Suppressor macrophage (primary cell): Measurements from ENCODE around the gene ADIRF.
"Not testable (repeated sequence)": the region's sequence is repeated elsewhere in the genome, so short reads cannot be mapped to it uniquely, and the experiment has no call there.

Experiments used
- DNase-seq, 4 experiments: peaks; one replicate each; pipeline ENCODE4 v3.0.0-alpha.2; 2020 to 2022

ADIRF gene

DNA sequence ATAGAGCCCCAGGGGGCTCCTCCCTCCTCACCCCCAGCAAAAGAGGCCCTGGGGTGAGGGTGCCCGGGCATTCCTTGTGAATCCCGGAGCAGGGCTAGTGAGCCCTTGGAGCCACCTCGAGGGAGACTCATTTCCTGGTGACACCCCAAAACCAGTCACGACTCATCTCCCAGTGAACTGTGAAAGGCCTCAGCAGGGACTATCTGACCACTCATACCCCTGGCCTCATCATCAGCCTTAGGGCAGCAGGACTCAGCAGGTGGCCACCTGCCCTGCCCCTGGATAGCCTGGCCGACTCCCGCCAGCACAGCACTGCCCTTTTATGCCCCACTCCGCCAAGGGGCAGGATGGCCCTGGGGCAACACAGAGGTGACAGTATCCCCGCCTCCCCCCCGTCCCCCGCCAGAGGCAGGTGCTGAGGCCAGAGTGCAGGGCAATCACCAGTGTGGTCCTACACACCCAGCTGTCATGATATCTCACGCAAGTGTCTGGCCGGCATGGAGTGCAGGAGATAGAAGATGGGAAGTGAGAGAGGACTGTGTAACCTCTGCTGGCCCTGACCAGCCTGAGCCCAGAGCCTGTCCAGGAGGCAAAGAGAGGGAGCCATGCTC, 6.7 kb upstream of the ADIRF start:
- no peak for DNase-seq

DNA sequence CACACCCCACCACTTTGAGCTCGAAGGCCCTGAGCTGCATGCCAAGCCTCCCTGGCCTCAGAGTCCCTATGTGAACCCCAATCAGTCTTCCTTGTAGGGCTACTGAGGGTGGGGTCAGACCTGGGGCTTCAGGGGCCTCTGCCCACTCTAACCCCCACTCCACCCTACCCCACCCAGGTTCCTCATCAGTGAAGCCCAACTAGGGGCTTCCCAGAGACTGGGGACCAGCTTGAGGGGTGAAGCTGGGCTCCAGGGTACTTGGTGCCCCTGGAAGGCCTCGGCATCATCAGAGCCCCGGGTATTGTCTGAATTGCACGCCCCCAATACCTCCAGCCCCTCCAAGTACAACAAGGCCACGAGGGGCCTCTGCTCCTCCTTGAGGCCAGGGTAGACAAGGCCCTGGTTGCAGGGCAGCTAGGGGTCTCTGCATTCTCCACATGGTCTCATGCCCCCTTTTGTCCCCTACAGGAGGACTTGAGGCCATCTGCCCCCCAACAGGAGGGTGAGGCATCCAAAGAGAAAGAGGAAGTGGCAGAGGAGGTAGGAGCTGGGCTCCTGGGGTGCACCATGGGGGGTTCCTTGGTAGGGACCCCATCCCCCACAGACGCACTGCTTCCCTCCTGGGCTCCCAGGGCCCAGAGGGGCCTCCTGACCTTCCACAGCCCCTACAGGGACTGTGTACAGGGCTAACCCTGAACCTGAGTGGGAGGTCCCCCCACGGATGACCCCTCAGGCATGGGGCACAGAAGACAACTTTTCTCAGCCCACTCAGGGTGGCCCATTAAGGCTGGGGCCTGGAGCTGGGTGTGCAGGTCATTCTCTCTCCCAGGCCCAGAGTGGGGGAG, 5.9 kb upstream of the ADIRF start:
- no peak for DNase-seq

DNA sequence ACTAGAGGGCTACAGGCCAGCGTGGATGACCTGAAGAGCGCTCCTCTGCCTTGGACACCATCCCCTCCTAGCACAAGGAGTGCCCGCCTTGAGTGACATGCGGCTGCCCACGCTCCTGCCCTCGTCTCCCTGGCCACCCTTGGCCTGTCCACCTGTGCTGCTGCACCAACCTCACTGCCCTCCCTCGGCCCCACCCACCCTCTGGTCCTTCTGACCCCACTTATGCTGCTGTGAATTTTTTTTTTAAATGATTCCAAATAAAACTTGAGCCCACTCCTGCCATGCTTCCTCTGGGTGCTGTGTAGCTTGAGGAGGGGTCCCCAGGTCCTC, 5.3 kb upstream of the ADIRF start:
- DNase-seq = no peak

DNA sequence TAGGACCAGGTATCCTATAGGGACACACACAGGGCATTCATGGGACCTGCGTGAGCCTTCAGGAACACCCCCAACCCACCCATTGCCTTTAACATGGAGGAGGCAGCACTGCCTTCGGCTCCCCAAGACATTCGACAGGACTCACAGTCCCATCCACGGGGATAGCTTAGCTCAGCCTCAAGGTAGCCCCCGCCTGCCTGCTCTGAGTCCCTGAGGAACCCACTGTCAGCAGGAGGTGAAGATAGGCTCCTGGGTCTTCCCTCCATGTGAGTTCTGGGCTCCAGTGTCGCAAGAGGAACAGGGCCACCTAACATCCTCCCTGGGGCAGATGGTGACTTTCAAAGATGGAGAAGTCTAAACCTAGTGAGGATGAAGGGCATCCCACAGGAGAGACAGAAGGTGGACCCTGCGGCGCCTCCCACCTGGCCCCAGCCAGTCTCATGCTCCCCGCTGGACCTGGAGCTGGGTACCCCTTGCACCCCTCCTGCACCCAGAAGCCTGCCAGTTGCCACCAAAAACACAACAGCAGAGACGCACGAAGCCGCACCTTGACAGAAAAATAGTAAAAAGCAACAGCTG, 4.9 kb upstream of the ADIRF start:
- no peak for DNase-seq

DNA sequence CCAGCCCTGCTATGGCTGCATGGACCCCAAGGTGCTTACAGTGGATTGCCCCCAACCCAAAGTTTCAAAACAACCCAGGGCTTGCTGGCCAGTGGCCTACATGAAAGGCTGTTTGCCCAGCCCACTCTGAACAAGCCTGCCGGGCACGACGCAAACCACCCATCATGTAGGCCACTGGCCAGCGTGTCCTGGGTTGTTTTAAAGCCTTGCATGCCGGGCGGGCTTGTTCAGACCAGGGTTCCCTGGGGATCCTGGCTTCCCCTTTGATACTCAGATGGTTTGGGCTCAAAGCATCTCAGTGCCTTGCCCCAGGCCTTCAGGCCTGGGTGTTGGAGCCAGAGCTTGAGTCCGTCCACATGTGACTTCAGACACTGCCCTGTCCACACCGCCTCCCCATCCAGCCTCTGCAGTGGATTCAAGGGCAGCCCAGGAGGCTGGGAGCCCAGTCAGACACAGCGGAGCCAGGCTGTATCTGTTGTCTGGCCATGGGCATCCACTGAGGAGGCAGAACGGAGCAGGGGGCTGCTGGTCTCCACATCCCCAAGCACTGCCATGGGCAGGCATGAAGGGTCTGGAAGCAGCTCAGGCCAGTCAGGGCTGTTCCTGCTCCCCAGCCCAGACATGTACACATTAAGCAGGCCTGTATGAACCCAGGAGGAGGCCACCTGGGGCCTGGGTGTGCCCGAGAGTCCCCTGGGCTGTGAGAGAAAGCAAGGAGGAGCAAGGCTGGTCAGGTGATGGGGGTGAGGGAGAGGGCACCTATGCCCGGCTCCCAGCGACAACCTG, 4.0 kb upstream of the ADIRF start:
- DNase-seq = no peak

DNA sequence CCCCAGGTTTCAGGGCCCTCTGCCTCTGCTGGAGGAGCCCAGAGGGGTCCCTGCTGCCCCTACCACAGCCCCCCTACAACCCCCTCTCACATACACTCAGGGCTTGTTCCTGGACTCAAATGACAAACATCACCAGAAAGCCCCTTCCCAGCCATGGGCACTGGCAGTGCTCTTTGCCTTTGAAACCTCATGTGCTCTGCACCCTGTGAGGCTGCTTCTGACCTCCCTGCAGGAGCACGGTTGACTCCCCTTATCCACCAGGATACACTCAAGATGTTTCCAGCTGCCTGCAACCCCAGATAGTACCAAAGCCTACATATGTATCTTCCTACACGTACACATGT, 3.5 kb upstream of the ADIRF start:
- no peak for DNase-seq

DNA sequence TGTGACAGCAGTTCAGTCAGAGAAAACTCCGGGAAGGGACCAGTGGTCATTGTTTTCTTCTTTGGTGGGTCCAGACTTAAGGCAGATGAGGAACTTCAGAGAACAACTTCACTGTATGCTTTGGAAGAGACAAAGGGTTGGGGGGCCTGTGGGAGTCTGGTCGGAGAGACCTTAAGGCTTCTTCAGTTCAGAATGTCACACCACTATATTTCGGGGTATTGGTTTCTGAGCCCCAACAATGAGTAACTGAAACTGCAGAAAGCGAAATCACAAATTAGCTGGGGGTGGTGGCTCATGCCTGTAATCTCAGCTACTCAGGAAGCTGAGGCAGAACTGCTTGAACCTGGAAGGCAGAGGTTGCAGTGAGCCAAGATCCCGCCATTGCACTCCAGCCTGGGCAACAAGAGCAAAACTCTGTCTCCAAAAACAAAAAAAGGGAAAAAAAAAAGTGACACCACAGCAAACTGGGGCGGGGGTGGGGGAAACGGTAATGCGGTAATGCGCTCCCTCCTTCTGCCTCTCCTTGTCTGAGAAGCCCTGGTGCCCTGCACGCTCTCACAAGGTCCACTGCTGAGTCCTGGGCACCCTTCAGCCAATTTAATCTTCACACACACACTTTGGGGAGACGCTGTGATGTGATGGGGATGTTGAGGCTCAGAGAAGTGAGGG, 2.2 kb upstream of the ADIRF start:
- DNase-seq = no peak

DNA sequence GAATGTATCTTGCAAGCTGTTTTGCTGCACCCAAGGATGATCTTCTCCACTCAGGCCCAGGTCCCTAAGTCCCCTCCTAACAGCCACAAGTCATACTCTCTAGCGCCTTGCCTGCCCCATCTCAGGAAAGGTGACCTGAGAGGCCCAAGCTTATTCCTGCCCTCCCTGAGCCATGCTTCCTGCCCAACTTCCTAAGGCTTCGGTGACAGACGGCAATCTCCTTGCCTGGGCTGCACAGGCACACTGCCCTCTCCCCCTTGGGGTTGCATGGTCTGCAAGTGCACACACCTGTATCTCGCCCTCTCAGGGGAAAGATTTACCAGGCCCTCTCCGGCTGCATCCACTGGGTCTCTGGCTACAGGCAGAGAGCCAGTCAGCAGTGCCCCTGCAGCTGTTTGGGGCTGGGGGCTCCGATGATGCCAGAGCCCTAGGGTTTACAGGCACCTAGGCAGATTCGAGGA, 771 bp upstream of the ADIRF start:
- no peak for DNase-seq

DNA sequence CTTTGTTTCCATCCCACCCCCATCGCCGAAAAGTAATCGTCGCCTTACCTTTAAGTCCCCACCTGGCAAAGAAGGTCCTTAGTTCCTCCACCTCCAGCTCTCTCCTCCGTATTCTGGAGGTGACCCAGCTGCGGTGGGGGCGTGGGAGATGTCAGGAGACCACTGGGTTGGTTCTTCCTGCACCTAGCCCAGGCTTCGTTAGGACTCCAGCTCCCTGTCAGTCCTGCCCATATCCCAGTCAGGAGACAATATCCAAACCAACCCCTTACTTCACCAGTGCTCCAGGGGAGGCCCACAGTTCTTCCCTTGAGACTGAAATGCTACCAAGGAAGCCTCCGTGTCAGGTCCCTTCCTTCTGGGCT, 693 bp downstream of the ADIRF start:
- no peak for DNase-seq

DNA sequence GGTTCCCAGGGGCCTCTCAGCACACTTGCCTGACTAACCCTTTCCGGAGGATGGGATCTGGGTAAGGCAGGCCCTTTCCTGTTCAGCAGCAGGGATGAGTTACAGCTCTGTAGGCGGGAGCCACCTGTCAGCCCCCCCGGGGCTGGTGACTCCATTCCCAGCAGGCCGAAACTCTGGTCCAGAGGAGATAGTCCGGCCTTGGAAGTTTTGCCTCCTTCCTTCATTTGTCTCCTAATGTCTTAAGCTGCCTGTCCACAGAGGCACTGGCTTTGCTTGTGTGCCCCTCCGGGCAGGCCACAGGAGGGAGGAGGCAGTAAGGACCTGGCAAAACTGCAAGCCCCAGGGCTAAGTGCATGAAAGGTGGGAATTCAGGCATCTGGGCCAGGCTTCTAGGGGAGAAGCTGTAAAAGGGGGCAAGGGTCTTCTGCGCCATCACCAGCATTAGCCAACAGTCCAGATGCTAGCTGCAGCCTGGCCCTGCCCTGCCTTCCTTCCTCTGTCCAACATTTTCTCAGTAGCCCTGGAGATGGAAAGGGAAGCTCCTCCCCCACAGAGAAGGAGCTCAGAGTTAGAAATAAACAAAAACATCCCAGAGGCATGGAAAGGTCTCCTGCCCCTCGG, 1.2 kb downstream of the ADIRF start:
- DNase-seq = peak in 3 of 4 experiments; percentile 43 to 53 (median 46)

DNA sequence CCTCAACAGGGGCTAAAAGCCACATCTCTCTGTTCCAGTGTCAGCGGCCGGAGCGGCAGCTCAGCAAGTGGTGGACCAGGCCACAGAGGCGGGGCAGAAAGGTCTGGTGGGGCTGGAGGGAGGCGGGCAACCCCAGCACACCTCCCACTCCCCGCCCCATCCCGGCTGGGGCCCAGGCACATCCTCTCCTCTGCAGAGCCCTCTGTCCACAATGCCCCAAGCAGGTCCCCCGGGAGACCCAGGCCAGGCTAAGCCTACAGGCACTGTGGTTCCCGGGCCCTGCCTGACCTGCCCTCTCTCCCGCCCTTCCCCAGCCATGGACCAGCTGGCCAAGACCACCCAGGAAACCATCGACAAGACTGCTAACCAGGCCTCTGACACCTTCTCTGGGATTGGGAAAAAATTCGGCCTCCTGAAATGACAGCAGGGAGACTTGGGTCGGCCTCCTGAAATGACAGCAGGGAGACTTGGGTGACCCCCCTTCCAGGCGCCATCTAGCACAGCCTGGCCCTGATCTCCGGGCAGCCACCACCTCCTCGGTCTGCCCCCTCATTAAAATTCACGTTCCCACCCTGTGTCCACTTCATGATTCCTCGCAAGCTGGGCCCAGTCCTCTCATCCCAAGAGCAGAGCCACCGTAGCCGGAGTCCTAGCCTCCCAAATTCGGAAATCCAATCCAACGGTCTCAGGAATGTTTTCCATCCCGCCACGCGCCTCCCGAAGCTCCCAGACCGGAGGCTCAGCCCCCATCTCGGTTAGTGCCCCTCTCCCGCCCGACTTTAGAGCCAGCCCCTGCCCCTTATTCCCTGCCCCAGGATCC, 2.1 kb downstream of the ADIRF start:
- DNase-seq = peak in 3 of 4 experiments; percentile 31 to 60 (median 35)

DNA sequence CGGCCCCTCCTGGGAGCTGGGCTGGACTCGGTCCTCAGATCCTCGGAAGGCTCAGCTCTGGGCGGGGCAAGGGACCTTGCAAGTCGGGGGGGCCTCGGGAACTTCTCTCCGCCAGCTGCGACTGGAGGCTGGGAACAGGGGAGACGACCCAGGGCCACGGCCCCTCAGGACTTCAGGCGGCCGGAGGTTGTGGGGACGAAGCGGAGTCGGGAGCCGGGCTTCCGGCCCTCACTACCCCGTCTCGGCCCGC, 2.6 kb downstream of the ADIRF start:
- DNase-seq = no peak

DNA sequence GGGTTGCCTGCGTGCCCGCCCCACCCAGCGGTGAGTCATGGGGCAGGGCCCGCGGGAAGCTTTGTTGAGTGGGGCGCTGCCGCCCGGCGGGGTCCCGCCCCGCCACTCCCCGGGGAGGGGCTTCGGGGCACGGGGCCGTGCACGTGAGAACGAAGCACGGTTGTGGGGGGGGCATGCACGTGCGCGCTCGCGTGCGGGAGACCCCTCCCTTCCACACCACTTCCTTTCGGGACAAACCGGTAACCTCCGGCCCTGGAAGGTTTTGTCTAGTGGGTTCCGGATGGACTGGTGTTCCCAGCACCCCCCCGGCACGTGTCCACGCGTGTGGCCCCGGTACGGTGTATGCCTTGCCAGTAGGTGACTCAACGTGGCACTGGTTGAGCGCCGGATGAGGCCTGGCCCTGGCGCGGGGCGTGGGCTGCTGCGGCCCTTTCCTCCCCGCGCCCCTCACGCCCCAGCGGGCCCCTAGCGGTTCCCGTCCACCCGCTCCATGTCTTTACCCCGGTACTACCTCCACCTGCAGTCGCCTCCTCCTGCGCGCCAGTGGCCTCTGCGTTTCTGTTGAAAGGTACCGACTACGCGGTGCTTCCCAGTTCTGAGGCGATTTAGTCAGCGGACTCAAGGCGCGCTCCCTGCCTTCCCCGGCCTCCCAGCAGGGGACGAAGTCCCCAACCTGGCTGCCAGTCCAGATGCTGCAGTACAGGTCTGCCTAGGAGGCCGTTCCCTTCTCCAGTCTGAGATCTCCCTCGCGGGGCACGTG, 3.1 kb downstream of the ADIRF start:
- peak; percentile 89 to 96 (median 94) for DNase-seq

DNA sequence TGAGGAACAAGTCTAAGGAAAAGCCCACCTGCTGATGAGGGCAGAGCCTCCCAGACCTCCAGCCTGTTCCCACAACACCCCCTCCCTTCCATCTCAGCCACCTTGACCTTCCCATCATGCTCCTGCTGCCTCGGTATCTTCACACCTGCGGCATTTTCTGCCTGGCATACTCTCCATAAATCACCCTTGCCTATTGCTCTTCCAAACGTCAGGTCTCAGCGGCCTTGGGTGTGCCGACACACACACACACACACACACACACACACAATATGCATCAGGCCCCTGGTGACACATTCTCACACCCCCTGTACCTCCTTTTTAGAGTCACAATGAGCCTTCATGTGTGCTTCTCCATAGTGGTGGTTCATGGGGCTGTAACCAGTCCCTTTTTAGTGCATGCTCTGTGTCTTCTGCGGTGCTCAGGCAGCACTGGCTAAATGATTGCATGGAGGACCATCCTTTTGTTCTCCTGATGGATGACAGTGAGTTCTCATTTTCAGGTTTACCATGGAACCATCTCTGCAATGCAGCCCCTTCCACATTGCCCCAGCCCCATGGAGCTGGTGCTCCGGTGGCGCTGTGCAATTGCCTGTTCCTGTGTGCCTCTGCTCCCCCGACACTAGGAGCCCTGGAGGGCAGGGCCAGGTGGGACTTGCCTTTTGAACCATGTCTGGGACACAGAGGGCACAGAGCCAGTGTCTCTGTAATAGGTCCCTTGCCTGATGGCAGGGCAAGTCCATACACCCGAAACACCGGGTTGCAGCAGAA, 4.5 kb downstream of the ADIRF start:
- no peak for DNase-seq

DNA sequence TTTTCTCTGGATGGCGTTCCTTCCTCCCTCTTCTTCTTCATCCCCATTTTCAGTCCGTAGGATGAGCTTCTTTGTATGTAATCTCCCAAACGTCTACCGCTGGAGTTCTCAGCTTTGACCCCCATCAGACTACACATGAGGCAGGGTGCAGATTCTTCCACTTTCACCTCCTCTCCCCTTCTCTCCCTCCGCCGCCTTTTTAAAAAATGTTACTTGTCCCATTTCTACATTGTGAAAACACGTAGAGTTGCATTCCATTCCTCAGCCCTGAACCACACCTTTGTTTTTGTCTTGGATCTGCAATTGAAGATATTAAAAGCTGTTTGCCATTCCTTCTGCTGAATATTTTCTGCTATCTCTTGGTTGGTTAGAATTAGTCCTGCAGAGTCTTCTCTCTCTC, 6.2 kb downstream of the ADIRF start:
- no peak for DNase-seq

DNA sequence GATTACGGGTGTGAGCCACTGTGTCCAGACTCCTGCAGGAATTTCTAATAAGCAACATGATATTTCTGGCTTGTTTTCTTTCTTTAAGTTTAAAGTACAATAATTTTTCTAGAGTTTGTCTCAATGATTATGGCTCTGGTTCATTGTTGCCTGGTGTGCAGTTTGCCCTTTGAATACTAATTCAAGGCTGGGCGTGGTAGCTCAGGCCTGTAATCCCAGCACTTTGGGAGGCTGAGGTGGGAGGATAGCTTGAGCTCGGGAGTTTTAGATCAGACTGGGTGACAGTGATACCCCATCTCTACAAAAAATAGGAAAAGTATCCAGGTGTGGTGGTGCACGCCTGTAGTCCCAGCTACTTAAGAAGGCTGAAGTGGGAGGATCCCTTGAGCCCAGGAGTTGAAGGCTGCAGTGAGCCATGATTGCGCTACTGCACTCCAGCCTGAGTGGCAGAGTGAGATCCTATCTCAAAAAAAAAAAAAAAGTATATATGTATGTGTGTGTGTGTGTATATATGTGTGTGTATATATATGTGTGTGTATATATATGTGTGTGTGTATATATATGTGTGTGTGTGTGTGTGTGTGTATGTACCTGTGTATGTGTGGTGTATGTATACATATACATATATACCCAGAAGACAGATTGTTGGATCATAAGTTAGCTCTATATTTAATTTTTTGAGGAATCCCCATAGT, 8.2 kb downstream of the ADIRF start:
- DNase-seq = no peak

DNA sequence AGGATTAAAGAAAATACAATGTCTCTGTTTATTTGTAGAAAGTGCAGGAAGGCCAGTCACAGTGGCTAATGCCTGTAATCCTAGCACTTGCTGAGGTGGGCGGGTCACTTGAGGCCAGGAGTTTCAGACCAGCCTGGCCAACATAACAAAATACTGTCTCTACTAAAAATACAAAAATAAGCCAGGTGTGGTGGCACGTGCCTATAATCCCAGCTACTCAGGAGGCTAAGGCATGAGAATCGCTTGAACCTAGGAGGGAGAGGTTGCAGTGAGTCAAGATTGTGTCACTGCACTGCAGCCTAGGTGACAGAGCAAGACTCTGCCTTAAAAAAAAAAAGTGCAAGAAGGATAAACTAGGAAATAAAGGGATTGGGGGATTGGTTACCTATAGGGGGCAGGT, 10.2 kb downstream of the ADIRF start:
- DNase-seq = not testable (repeated sequence)

DNA sequence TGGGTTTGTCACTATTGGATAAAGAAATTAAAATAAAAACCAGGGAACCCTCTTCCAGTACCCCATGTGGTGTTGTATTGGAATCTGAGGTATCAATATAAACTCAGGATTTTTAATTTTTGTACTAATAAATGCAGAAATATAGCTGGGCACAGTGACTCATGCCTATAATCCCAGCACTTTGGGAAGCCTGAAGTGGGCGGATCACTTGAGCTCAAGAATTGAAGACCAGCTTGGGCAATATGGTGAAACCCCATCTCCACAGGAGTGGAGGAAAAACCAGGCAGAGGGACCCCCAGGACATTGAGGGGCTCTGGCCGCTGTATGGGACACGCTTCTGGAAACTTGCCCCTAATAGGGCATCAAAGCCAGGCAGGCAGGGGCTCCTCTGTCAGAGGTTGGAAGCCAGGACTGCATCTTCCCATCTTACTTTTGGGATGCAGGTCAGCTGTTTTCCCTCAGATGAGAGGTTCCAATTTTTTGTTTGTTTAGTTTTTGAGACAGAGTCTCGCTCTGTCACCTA, 11.1 kb downstream of the ADIRF start:
- peak in 1 of 4 experiments; percentile 44 for DNase-seq

DNA sequence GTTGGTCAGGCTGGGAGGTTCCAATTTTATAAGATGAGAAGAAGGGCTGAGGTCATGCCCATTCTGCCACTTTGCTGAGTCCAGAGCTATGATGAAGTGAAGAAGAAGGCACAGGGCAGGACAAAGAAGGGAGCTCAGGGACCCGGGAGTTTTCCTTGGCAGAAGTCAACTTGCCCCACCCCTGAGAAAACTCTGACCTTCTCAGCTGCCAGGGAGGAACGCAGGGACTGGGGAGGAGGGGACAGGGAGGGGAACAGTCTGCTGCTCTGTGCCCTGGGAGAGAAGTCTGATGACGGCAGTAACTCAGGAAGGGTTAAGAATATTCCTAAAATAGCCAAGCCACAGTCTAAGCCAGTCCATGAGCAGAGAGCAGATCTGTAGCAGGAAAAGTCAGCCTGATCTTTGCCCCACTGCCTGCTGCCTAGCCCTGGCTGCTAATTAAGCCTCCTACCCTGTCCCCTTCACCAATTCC, 11.7 kb downstream of the ADIRF start:
- DNase-seq = peak; percentile 56 to 74 (median 62)
